Mesenchymal stem cell (in vitro differentiated cells and primary cell): ENCODE measurements around the gene C2orf81.

Source experiments
- DNase-seq: peaks from one replicate; pipeline ENCODE4 v3.0.0-alpha.2; 2013
- H2AFZ ChIP-seq: one replicate; pipeline ENCODE4 v1.6.1; 2013; ENCODE audit warnings: low read depth, mild to moderate bottlenecking, control low read depth, inconsistent platforms, low read length, moderate library complexity
- H2AK5ac ChIP-seq: 2 replicates; pipeline ENCODE4 v1.6.1; 2013; ENCODE audit warnings: low read length, moderate library complexity, mild to moderate bottlenecking, inconsistent platforms; ENCODE audit not compliant: severe bottlenecking
- H2BK120ac ChIP-seq: one replicate; pipeline ENCODE4 v1.6.1; 2013; ENCODE audit warnings: low read depth, mild to moderate bottlenecking, inconsistent platforms, low read length, moderate library complexity
- H2BK12ac ChIP-seq, 2 experiments: one replicate each; pipeline ENCODE4 v1.6.1; 2013; ENCODE audit warnings: inconsistent platforms in 2 of 2, low read length in 2 of 2, mild to moderate bottlenecking in 2 of 2, moderate library complexity in 2 of 2, control low read depth in 1 of 2
- H2BK15ac ChIP-seq: one replicate; pipeline ENCODE4 v1.6.1; 2013; ENCODE audit warnings: mild to moderate bottlenecking, low read depth, inconsistent platforms; ENCODE audit not compliant: poor library complexity, severe bottlenecking
- H2BK5ac ChIP-seq: 2 replicates; pipeline ENCODE4 v1.6.1; 2013; ENCODE audit warnings: low read depth, mild to moderate bottlenecking, low read length, control low read depth, inconsistent platforms; ENCODE audit not compliant: poor library complexity, severe bottlenecking
- H3K14ac ChIP-seq, 2 experiments: one replicate each; pipeline ENCODE4 v1.6.1; 2013; ENCODE audit warnings: inconsistent platforms in 2 of 2, low read length in 2 of 2, control low read depth in 1 of 2, mild to moderate bottlenecking in 1 of 2, moderate library complexity in 1 of 2
- H3K18ac ChIP-seq, 2 experiments: one replicate each; pipeline ENCODE4 v1.6.1; 2013; ENCODE audit warnings: inconsistent platforms in 2 of 2, low read length in 2 of 2, control low read depth in 1 of 2, low read depth in 1 of 2, mild to moderate bottlenecking in 1 of 2
- H3K23ac ChIP-seq, 2 experiments: one replicate each; pipeline ENCODE4 v1.6.1; 2013; ENCODE audit warnings: inconsistent platforms in 2 of 2, low read length in 2 of 2, mild to moderate bottlenecking in 2 of 2, moderate library complexity in 2 of 2, control low read depth in 1 of 2
- H3K27ac ChIP-seq: 2 replicates; pipeline ENCODE4 v1.5.1; 2013; ENCODE audit warnings: mild to moderate bottlenecking, moderate library complexity, low read length, control low read depth, inconsistent platforms; ENCODE audit not compliant: poor library complexity, severe bottlenecking
- H3K27me3 ChIP-seq, 2 experiments: 2 replicates each; pipeline versions ENCODE4 v1.6.1 to v1.7.0; 2013; ENCODE audit warnings: low read length in 2 of 2, mild to moderate bottlenecking in 2 of 2, moderate library complexity in 2 of 2, control low read depth in 1 of 2, inconsistent platforms in 1 of 2; ENCODE audit not compliant: control insufficient read depth in 1 of 2, insufficient read depth in 1 of 2
- H3K36me3 ChIP-seq, 2 experiments: 2 replicates each; pipeline versions ENCODE4 v1.6.1 to v1.7.0; 2013; ENCODE audit warnings: low read length in 2 of 2, control low read depth in 1 of 2, inconsistent platforms in 1 of 2, low read depth in 1 of 2, mild to moderate bottlenecking in 1 of 2; ENCODE audit not compliant: insufficient read depth in 2 of 2, control insufficient read depth in 1 of 2
- H3K4ac ChIP-seq, 2 experiments: one replicate each; pipeline ENCODE4 v1.6.1; 2013; ENCODE audit warnings: inconsistent platforms in 2 of 2, low read length in 2 of 2, mild to moderate bottlenecking in 2 of 2, moderate library complexity in 2 of 2, control low read depth in 1 of 2, low read depth in 1 of 2
- H3K4me1 ChIP-seq: 2 replicates; pipeline ENCODE4 v1.6.1; 2013; ENCODE audit warnings: low read depth, low read length, control low read depth; ENCODE audit not compliant: control insufficient read depth, insufficient read depth
- H3K4me2 ChIP-seq: 2 replicates; pipeline ENCODE4 v1.6.1; 2013; ENCODE audit warnings: low read length, mild to moderate bottlenecking, inconsistent platforms; ENCODE audit not compliant: poor library complexity, severe bottlenecking
- H3K4me3 ChIP-seq, 2 experiments: 2 replicates each; pipeline versions ENCODE4 v1.5.1 to v1.7.0; 2013; ENCODE audit warnings: low read length in 2 of 2, mild to moderate bottlenecking in 2 of 2, control low read depth in 1 of 2, low read depth in 1 of 2; ENCODE audit not compliant: insufficient read depth in 1 of 2
- H3K79me1 ChIP-seq: replicated peaks from 2 replicates; pipeline ENCODE4 v1.6.1; 2013; ENCODE audit warnings: mild to moderate bottlenecking, control low read depth, low read length, inconsistent platforms; ENCODE audit not compliant: poor library complexity, severe bottlenecking
- H3K9ac ChIP-seq: 2 replicates; pipeline ENCODE4 v1.7.0; 2013; ENCODE audit warnings: mild to moderate bottlenecking, low read length, moderate library complexity
- H3K9me3 ChIP-seq: 2 replicates; pipeline ENCODE4 v1.7.0; 2013; ENCODE audit warnings: mild to moderate bottlenecking, low read length; ENCODE audit not compliant: control insufficient read depth
- H4K8ac ChIP-seq: one replicate; pipeline ENCODE4 v1.6.1; 2013; ENCODE audit warnings: inconsistent platforms, mild to moderate bottlenecking, low read length, moderate library complexity
- H4K91ac ChIP-seq: one replicate; pipeline ENCODE4 v1.6.1; 2013; ENCODE audit warnings: mild to moderate bottlenecking, low read length, inconsistent platforms
- WGBS: methylation state at CpG from one replicate; pipeline ENCODE4 v1.1.7; 2013; ENCODE audit warnings: mixed read lengths; 5-methylcytosine and 5-hydroxymethylcytosine counted together

The C2orf81 gene

GRCh38 chr2:74441690-74442482 is 20.5 kb upstream of the C2orf81 start, which contains the start of gene RTKN:
Gene RTKN (minus strand): TSS chr2:74441937. CDS start chr2:74441816, 121 bp downstream.
- Histone ChIP-seq H2BK15ac (peak within 1 kb of the TSS; percentile 54), H3K9ac (peak within 1 kb of the TSS; percentile 88), H3K4me1 (peaks cover 29% of the 10 kb centered on the region), H3K4ac (peak within 1 kb of the TSS in 1 of 2 experiments; percentile 80), H3K27me3 (peaks cover 0 to 12% of the 10 kb centered on the region in 2 experiments), H4K91ac (peak within 1 kb of the TSS; percentile 10), H3K79me1 (peaks cover 14% of the 10 kb centered on the region), H3K14ac (no peak within 1 kb of the TSS), H3K36me3 (no peaks in the 10 kb centered on the region), H3K18ac (peak within 1 kb of the TSS; percentile 31 to 72), H3K23ac (peak within 1 kb of the TSS in 1 of 2 experiments; percentile 2), H2BK5ac (no peak within 1 kb of the TSS), H2BK12ac (peak within 1 kb of the TSS; percentile 49 to 70), H2BK120ac (peak within 1 kb of the TSS; percentile 57), H2AFZ (no peak within 1 kb of the TSS), H3K4me2 (peak within 1 kb of the TSS; percentile 82), H3K4me3 (peak within 1 kb of the TSS; percentile 56 to 84), H2AK5ac (no peak within 1 kb of the TSS), H4K8ac (peak within 1 kb of the TSS; percentile 91), H3K9me3 (no peaks in the 10 kb centered on the region), H3K27ac (peak within 1 kb of the TSS; percentile 89)
- WGBS, result 9% methylated on average over 49 of the region's 75 CpGs
- no peak for DNase-seq

GRCh38 chr2:74441170-74441689 is 19.8 kb upstream of the C2orf81 start:
- Histone ChIP-seq H2BK12ac (peak overlapping the region; percentile 49 to 70), H4K91ac (no peak overlapping the region), H3K36me3 (peaks cover 0 to 5% of the 10 kb centered on the region in 2 experiments), H2BK15ac (peak overlapping the region; percentile 54), H3K27ac (peak overlapping the region; percentile 89), H4K8ac (peak overlapping the region; percentile 91), H3K9me3 (no peaks in the 10 kb centered on the region), H3K4me3 (peak overlapping the region; percentile 56 to 84), H3K14ac (no peak overlapping the region), H2BK5ac (no peak overlapping the region), H3K27me3 (peaks cover 0 to 12% of the 10 kb centered on the region in 2 experiments), H2AFZ (no peak overlapping the region), H2AK5ac (no peak overlapping the region), H3K4me1 (peaks cover 33% of the 10 kb centered on the region), H3K4me2 (peak overlapping the region; percentile 82), H3K23ac (no peak overlapping the region), H3K9ac (peak overlapping the region; percentile 88), H3K79me1 (peaks cover 20% of the 10 kb centered on the region), H3K4ac (no peak overlapping the region), H3K18ac (peak overlapping the region; percentile 31 to 72), H2BK120ac (no peak overlapping the region)
- no peak for DNase-seq
- WGBS, result 11% methylated on average over 33 of the region's 33 CpGs

- Histone ChIP-seq H2BK120ac (peak overlapping the region; percentile 57), H2BK5ac (peak overlapping the region; percentile 24), H3K14ac (peak overlapping the region in 1 of 2 experiments; percentile 9), H4K91ac (peak overlapping the region; percentile 95), H4K8ac (peak overlapping the region; percentile 91), H3K23ac (peak overlapping the region in 1 of 2 experiments; percentile 2), H2AK5ac (no peak overlapping the region), H3K27me3 (peaks cover 0 to 12% of the 10 kb centered on the region in 2 experiments), H2BK12ac (peak overlapping the region; percentile 1 to 70), H3K4me1 (peaks cover 33% of the 10 kb centered on the region), H3K4ac (peak overlapping the region; percentile 80 to 90), H2AFZ (peak overlapping the region; percentile 74), H3K9me3 (no peaks in the 10 kb centered on the region), H3K18ac (peak overlapping the region; percentile 78 to 95), H3K4me2 (peak overlapping the region; percentile 82), H3K4me3 (peak overlapping the region; percentile 56 to 84), H3K36me3 (peaks cover 0 to 10% of the 10 kb centered on the region in 2 experiments), H2BK15ac (peak overlapping the region; percentile 5), H3K79me1 (peaks cover 25% of the 10 kb centered on the region), H3K9ac (peak overlapping the region; percentile 88), H3K27ac (peak overlapping the region; percentile 89)
- DNase-seq, result peak; percentile 86
- 4% methylated on average over 39 of the region's 45 CpGs for WGBS
Measured at GRCh38 chr2:74440378-74441169, 19.2 kb upstream of the C2orf81 start.
